HL-60/S4 treated with retinoic acid at 250 ng/mL for 4 days and 3 days (cell line): Measurements from ENCODE around the gene ANO2.

ENCODE experiments used
- in situ Hi-C: fragments of 300-500 bp; cut with MboI; formaldehyde crosslinking; loops from 2 replicates; pipeline ENCODE4 v1.7.0; 2022; ENCODE audit warnings: low sequenced_read_pairs

The ANO2 gene

GRCh38 chr12:5736527-5736926 is 208.5 kb downstream of the ANO2 start:
- in situ Hi-C loops: no loop called here

GRCh38 chr12:5736016-5736415 is 209.0 kb downstream of the ANO2 start:
- in situ Hi-C loops: no loop called here

GRCh38 chr12:5733916-5734315 is 211.1 kb downstream of the ANO2 start:
- in situ Hi-C loops: no loop called here

GRCh38 chr12:5733136-5733755 is 211.8 kb downstream of the ANO2 start:
- in situ Hi-C loops: no loop called here

- in situ Hi-C loops: no loop called here
Measured at GRCh38 chr12:5730962-5731361, 214.1 kb downstream of the ANO2 start.

GRCh38 chr12:5723711-5724252 is 221.3 kb downstream of the ANO2 start:
- in situ Hi-C loops: no loop called here

- in situ Hi-C loops: no loop called here
Measured at GRCh38 chr12:5723071-5723470, 222.0 kb downstream of the ANO2 start.

- in situ Hi-C loops: no loop called here
Measured at GRCh38 chr12:5720381-5721005, 224.6 kb downstream of the ANO2 start.

GRCh38 chr12:5718680-5719079 is 226.4 kb downstream of the ANO2 start:
- in situ Hi-C loops: no loop called here

GRCh38 chr12:5718073-5718472 is 227.0 kb downstream of the ANO2 start:
- in situ Hi-C loops: no loop called here

GRCh38 chr12:5716976-5717375 is 228.1 kb downstream of the ANO2 start:
- in situ Hi-C loops: no loop called here

GRCh38 chr12:5716201-5716600 is 228.9 kb downstream of the ANO2 start:
- in situ Hi-C loops: no loop called here

- in situ Hi-C loops: no loop called here
Measured at GRCh38 chr12:5715021-5715420, 230.0 kb downstream of the ANO2 start.

GRCh38 chr12:5713599-5714081 is 231.4 kb downstream of the ANO2 start:
- in situ Hi-C loops: no loop called here

GRCh38 chr12:5710260-5710878 is 234.7 kb downstream of the ANO2 start:
- in situ Hi-C loops: no loop called here

GRCh38 chr12:5708371-5708770 is 236.7 kb downstream of the ANO2 start:
- in situ Hi-C loops: no loop called here

GRCh38 chr12:5706247-5706646 is 238.8 kb downstream of the ANO2 start:
- in situ Hi-C loops: no loop called here

- in situ Hi-C loops: no loop called here
Measured at GRCh38 chr12:5705791-5706190, 239.3 kb downstream of the ANO2 start.

- in situ Hi-C loops: no loop called here
Measured at GRCh38 chr12:5694759-5695409, 250.2 kb downstream of the ANO2 start.

- in situ Hi-C loops: no loop called here
Measured at GRCh38 chr12:5692850-5693249, 252.2 kb downstream of the ANO2 start.

GRCh38 chr12:5691943-5692342 is 253.1 kb downstream of the ANO2 start:
- in situ Hi-C loops: no loop called here

GRCh38 chr12:5690240-5690639 is 254.8 kb downstream of the ANO2 start:
- in situ Hi-C loops: no loop called here
